Caco-2 (cell line): Measurements from ENCODE around the gene PCDH12. TPM values are rescaled to one million over a fixed set of nuclear protein-coding genes. Genes with fewer than 3 reads are reported as not detected.

Source experiments
- BruUV-seq: library from RNA; stranded (reverse); fragments of 400-500 nt; replicated peaks from 2 replicates; lab custom pipeline; 2021; lab: Mats Ljungman, UMichigan
- CTCF ChIA-PET: fragments of 300-600 bp; sonication (Branson Sonifier 250); formaldehyde crosslinking; loops from one replicate; lab custom pipeline; 2022; ENCODE audit warnings: antibody characterized with exemption; lab: Charles Lee
- POLR2A ChIA-PET: fragments of 300-600 bp; sonication (Branson Sonifier 250); formaldehyde crosslinking; loops from one replicate; lab custom pipeline; 2022; ENCODE audit warnings: antibody characterized with exemption; lab: Charles Lee
- DNase-seq, 2 experiments: peaks; one replicate each; pipeline versions ENCODE4 v3.0.0 to v3.0.0-alpha.2; 2020 to 2022
- H3K27me3 ChIP-seq: replicated peaks from 2 replicates; pipeline ENCODE4 v1.6.0; 2011; ENCODE audit warnings: low read length; ENCODE audit not compliant: control insufficient read depth, insufficient read depth
- H3K36me3 ChIP-seq: 2 replicates; pipeline ENCODE4 v1.5.1; 2011; ENCODE audit warnings: low read length; ENCODE audit not compliant: control insufficient read depth, insufficient read depth
- H3K4me1 ChIP-seq: fragments of 250-450 bp; sonication (Bioruptor Pico); 2 replicates; pipeline ENCODE4 v1.5.1; 2020; ENCODE audit warnings: mild to moderate bottlenecking
- H3K4me3 ChIP-seq: 2 replicates; pipeline ENCODE4 v1.5.1; 2011; ENCODE audit warnings: low read depth, mild to moderate bottlenecking, control low read depth, low read length
- H3K9me3 ChIP-seq: fragments of 250-450 bp; sonication (Bioruptor Pico); 2 replicates; pipeline ENCODE4 v1.5.1; 2020; ENCODE audit warnings: mild to moderate bottlenecking, moderate library complexity
- H3K27ac Mint-ChIP-seq: one replicate; pipeline ENCODE4 v1.8.0; 2022; ENCODE audit warnings: mixed read lengths; ENCODE audit not compliant: unreplicated experiment
- H3K27me3 Mint-ChIP-seq: one replicate; pipeline ENCODE4 v1.8.0; 2022; ENCODE audit warnings: mixed read lengths; ENCODE audit not compliant: insufficient read depth, unreplicated experiment
- H3K36me3 Mint-ChIP-seq: one replicate; pipeline ENCODE4 v1.8.0; 2022; ENCODE audit warnings: mild to moderate bottlenecking, mixed read lengths; ENCODE audit not compliant: insufficient read depth, unreplicated experiment
- H3K4me1 Mint-ChIP-seq: one replicate; pipeline ENCODE4 v1.8.0; 2022; ENCODE audit warnings: low read depth, mixed read lengths; ENCODE audit not compliant: unreplicated experiment
- H3K4me3 Mint-ChIP-seq: one replicate; pipeline ENCODE4 v1.8.0; 2022; ENCODE audit warnings: mild to moderate bottlenecking, moderate library complexity, mixed read lengths; ENCODE audit not compliant: unreplicated experiment
- H3K9me3 Mint-ChIP-seq: one replicate; pipeline ENCODE4 v1.8.0; 2022; ENCODE audit warnings: mixed read lengths; ENCODE audit not compliant: unreplicated experiment
- CTCF ChIP-seq, 2 experiments: fragments of 200-600 bp in 1 of 2; IDR thresholded peaks; 1 replicate in 1 of 2; 2 replicates in 1 of 2; pipeline versions ENCODE4 v1.5.1 to v1.8.0; 2011 to 2022; ENCODE audit warnings: antibody characterized with exemption in 1 of 2, control low read depth in 1 of 2, inconsistent platforms in 1 of 2, low read depth in 1 of 2, low read length in 1 of 2, mild to moderate bottlenecking in 1 of 2, moderate library complexity in 1 of 2; ENCODE audit not compliant: insufficient read depth in 1 of 2, severe bottlenecking in 1 of 2, unreplicated experiment in 1 of 2
- intact Hi-C: fragments of 100-400 bp; cut with micrococcal nuclease; formaldehyde crosslinking; loops from one replicate; pipeline ENCODE4 v1.10.0; 2022; ENCODE audit not compliant: unreplicated experiment
- total RNA-seq: library from RNA; stranded (reverse); gene quantifications from 2 replicates; pipeline ENCODE4 v1.2.3, GENCODE V29; 2022

The PCDH12 gene
- total RNA-seq, 1 experiment from 2014 or later = not detected

GRCh38 chr5:141904551-141904950 is 53.5 kb downstream of the PCDH12 start:
- TF ChIP-seq CTCF (IDR thresholded peaks at IDR 0.05; ENCODE audit: insufficient read depth in 1 of 2, low read depth in 1 of 2, low read length in 1 of 2, severe bottlenecking in 1 of 2, unreplicated experiment in 1 of 2) = no peak
- Mint-ChIP-seq H3K27me3 (no peaks in the 10 kb centered on the region), H3K9me3 (no peaks in the 10 kb centered on the region), H3K36me3 (no peaks in the 10 kb centered on the region), H3K4me1 (no peaks in the 10 kb centered on the region), H3K27ac (no peak overlapping the region), H3K4me3 (no peak overlapping the region)
- BruUV-seq = no TSS peak
- H3K9me3 ChIP-seq = peaks cover 4% of the 10 kb centered on the region; the same call in 1 of the 2 replicates
- DNase-seq = no peak
- POLR2A ChIA-PET = no interaction called here
- H3K4me1 ChIP-seq = no peaks in the 10 kb centered on the region
- intact Hi-C loops = no loop called here
- H3K27me3 ChIP-seq = peaks cover 2% of the 10 kb centered on the region
- CTCF ChIA-PET = no interaction called here
- H3K36me3 ChIP-seq = no peaks in the 10 kb centered on the region
- H3K4me3 ChIP-seq = no peak overlapping the region

DNA sequence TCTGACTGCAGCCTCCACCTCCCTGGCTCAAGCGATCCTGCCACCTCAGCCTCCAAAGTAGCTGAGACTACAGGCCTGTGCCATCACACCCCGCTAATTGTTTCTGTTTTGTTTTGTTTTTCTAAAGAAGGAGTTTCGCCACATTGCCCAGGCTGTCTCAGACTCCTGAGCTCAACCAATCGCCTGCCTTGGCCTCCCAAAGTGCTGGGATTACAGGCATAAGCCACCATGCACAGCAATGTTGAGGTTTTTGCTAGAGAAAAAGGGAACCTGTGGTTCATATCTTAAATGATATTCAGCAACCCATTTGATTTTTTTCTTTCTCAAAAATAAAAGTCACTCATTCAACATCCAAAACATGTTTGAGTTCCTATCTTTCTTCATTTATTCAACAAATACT is 54.7 kb downstream of the PCDH12 start:
- Mint-ChIP-seq H3K27ac (no peak overlapping the region), H3K27me3 (no peaks in the 10 kb centered on the region), H3K4me3 (no peak overlapping the region), H3K36me3 (no peaks in the 10 kb centered on the region), H3K4me1 (no peaks in the 10 kb centered on the region), H3K9me3 (no peaks in the 10 kb centered on the region)
- no peak for TF ChIP-seq CTCF (IDR thresholded peaks at IDR 0.05; ENCODE audit: insufficient read depth in 1 of 2, low read depth in 1 of 2, low read length in 1 of 2, severe bottlenecking in 1 of 2, unreplicated experiment in 1 of 2)
- no peak overlapping the region for H3K4me3 ChIP-seq
- no peaks in the 10 kb centered on the region for H3K36me3 ChIP-seq
- BruUV-seq = no TSS peak
- no peaks in the 10 kb centered on the region for H3K4me1 ChIP-seq
- DNase-seq = no peak
- CTCF ChIA-PET = no interaction called here
- intact Hi-C loops = no loop called here
- peaks cover 2% of the 10 kb centered on the region for H3K27me3 ChIP-seq
- POLR2A ChIA-PET = no interaction called here
- H3K9me3 ChIP-seq = peaks cover 4% of the 10 kb centered on the region; the same call in 1 of the 2 replicates

GRCh38 chr5:141902015-141902814 is 55.8 kb downstream of the PCDH12 start:
- peaks cover 2% of the 10 kb centered on the region for H3K27me3 ChIP-seq
- intact Hi-C loops = no loop called here
- H3K4me3 ChIP-seq = no peak overlapping the region
- DNase-seq = no peak
- POLR2A ChIA-PET = no interaction called here
- no peaks in the 10 kb centered on the region for H3K4me1 ChIP-seq
- CTCF ChIA-PET = no interaction called here
- no peaks in the 10 kb centered on the region for H3K9me3 Mint-ChIP-seq
- peaks cover 4% of the 10 kb centered on the region; the same call in 1 of the 2 replicates for H3K9me3 ChIP-seq
- BruUV-seq = no TSS peak
- H3K27me3 Mint-ChIP-seq = no peaks in the 10 kb centered on the region
- H3K36me3 ChIP-seq = no peaks in the 10 kb centered on the region
- H3K27ac Mint-ChIP-seq = no peak overlapping the region
- H3K36me3 Mint-ChIP-seq = no peaks in the 10 kb centered on the region
- no peaks in the 10 kb centered on the region for H3K4me1 Mint-ChIP-seq
- H3K4me3 Mint-ChIP-seq = no peak overlapping the region
- TF ChIP-seq CTCF (IDR thresholded peaks at IDR 0.05; ENCODE audit: insufficient read depth in 1 of 2, low read depth in 1 of 2, low read length in 1 of 2, severe bottlenecking in 1 of 2, unreplicated experiment in 1 of 2) = no peak
